Mesendoderm (in vitro differentiated cells): ENCODE measurements around the gene HNRNPF.

Experiments
- DNase-seq: peaks from one replicate; pipeline ENCODE4 v3.0.0; 2013
- H2AK5ac ChIP-seq: 2 replicates; pipeline ENCODE4 v1.6.1; 2013; ENCODE audit warnings: low read length, inconsistent platforms
- H2BK120ac ChIP-seq: 2 replicates; pipeline ENCODE4 v1.6.1; 2013; ENCODE audit warnings: low read depth, mild to moderate bottlenecking, low read length, moderate library complexity, mixed read lengths
- H2BK15ac ChIP-seq: replicated peaks from 2 replicates; pipeline ENCODE4 v1.6.1; 2013; ENCODE audit warnings: low read depth, mild to moderate bottlenecking, moderate library complexity
- H2BK5ac ChIP-seq: 2 replicates; pipeline ENCODE4 v1.6.1; 2013; ENCODE audit warnings: low read length, inconsistent platforms
- H3K18ac ChIP-seq: 2 replicates; pipeline ENCODE4 v1.6.1; 2013; ENCODE audit warnings: mild to moderate bottlenecking, low read length, mixed read lengths
- H3K23ac ChIP-seq: one replicate; pipeline ENCODE4 v1.6.1; 2013; ENCODE audit warnings: low read length
- H3K27ac ChIP-seq: 2 replicates; pipeline ENCODE4 v1.5.1; 2013; ENCODE audit warnings: low read depth, mild to moderate bottlenecking, inconsistent platforms, low read length, moderate library complexity
- H3K27me3 ChIP-seq: 2 replicates; pipeline ENCODE4 v1.6.1; 2013; ENCODE audit warnings: low read length, control low read depth, mild to moderate bottlenecking, inconsistent platforms; ENCODE audit not compliant: insufficient read depth, poor library complexity
- H3K36me3 ChIP-seq: 2 replicates; pipeline ENCODE4 v1.6.1; 2013; ENCODE audit warnings: low read length, inconsistent platforms; ENCODE audit not compliant: control insufficient read depth, insufficient read depth
- H3K4ac ChIP-seq: one replicate; pipeline ENCODE4 v1.6.1; 2013; ENCODE audit warnings: low read depth, mild to moderate bottlenecking, low read length, moderate library complexity
- H3K4me1 ChIP-seq: 2 replicates; pipeline ENCODE4 v1.6.1; 2013; ENCODE audit warnings: low read depth, low read length, inconsistent platforms; ENCODE audit not compliant: control insufficient read depth
- H3K4me2 ChIP-seq: 2 replicates; pipeline ENCODE4 v1.6.1; 2013; ENCODE audit warnings: low read length
- H3K4me3 ChIP-seq: 2 replicates; pipeline ENCODE4 v1.5.1; 2013; ENCODE audit warnings: mild to moderate bottlenecking, low read length
- H3K56ac ChIP-seq: one replicate; pipeline ENCODE4 v1.6.1; 2013; ENCODE audit warnings: low read length
- H3K79me1 ChIP-seq: 2 replicates; pipeline ENCODE4 v1.6.1; 2013; ENCODE audit warnings: low read length, inconsistent platforms
- H3K79me2 ChIP-seq: 2 replicates; pipeline ENCODE4 v1.6.1; 2013; ENCODE audit warnings: mild to moderate bottlenecking, low read length; ENCODE audit not compliant: control insufficient read depth, insufficient read depth
- H3K9ac ChIP-seq: 2 replicates; pipeline ENCODE4 v1.6.1; 2013; ENCODE audit warnings: low read length, inconsistent platforms
- H4K5ac ChIP-seq: one replicate; pipeline ENCODE4 v1.6.1; 2013; ENCODE audit warnings: low read length
- H4K8ac ChIP-seq: one replicate; pipeline ENCODE4 v1.6.1; 2013; ENCODE audit warnings: low read depth, mild to moderate bottlenecking, control low read depth, low read length, moderate library complexity
- WGBS: extraction: QIAGEN DNeasy Blood & Tissue Kit; methylation state at CpG from one replicate; pipeline ENCODE4 v1.1.7; 2013; ENCODE audit warnings: low lambda C conversion rate, missing lambda C conversion rate; ENCODE audit not compliant: insufficient coverage; ENCODE audit errors: extremely low coverage; 5-methylcytosine and 5-hydroxymethylcytosine counted together

The HNRNPF gene

DNA sequence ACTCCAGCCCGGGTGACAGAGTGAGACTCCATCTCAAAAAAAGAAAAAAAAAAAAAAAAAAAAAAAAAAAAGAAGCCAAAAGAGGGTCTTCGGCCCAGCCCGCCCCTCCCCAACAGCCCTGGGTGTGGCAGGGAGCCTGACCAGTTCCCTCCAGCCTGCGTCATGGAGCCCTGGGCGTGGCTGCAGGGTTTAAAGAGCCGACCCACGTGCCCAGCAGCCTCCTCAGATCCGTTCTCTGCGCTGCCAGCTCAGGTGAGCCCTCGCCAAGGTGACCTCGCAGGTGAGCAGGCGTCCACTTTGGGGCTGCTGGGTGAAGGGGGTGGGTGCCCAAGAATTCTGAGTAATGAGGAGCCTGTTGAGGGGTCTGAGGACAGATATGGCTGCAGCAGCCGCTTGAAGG lies 37.6 kb downstream of the HNRNPF start, which contains the start of gene FXYD4:
Gene FXYD4, plus strand, starts transcription at position 219 of the 400 bp plus-strand sequence. CDS start 2,111 bp downstream, outside the sequence.
- WGBS = no CpG with 5 or more reads among the region's 13 CpGs

DNA sequence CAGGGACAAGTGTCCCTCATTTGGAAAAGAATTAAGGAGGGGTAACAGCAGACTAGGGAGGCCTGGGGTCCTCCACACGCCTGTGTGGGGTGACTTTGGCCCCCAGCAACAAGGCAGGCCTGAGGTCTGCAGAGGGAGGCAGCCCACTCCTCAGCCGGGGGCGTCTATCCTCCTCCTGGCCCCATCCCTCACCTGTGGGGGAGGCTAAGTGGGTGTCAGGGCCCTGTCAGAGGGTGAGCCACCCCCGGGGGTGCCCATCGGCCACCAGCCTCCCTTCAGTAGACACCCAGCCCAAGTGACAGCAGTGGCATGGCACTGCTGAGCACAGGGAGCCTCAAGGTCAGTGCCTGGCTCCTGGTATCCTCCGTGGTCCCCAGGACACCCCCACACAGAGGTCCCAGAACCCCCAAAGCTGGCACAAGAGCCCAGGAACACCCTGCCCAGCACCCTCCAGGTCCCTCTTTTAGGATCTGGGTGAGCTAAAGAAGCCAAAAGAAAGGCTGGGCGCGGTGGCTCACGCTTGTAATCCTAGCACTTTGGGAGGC lies 38.2 kb downstream of the HNRNPF start:
- no peak overlapping the region for H3K23ac ChIP-seq
- H2BK120ac ChIP-seq = no peak overlapping the region
- no peak overlapping the region for H2AK5ac ChIP-seq
- no peak overlapping the region for H2BK15ac ChIP-seq
- H3K9ac ChIP-seq = no peak overlapping the region
- no peaks in the 10 kb centered on the region for H3K36me3 ChIP-seq
- no peaks in the 10 kb centered on the region for H3K79me1 ChIP-seq
- no peak overlapping the region for H3K4ac ChIP-seq
- no peak overlapping the region for H3K56ac ChIP-seq
- H3K18ac ChIP-seq = no peak overlapping the region
- no peaks in the 10 kb centered on the region for H3K4me1 ChIP-seq
- no peaks in the 10 kb centered on the region for H3K27me3 ChIP-seq
- H3K27ac ChIP-seq = no peak overlapping the region
- no peak overlapping the region for H2BK5ac ChIP-seq
- no peak overlapping the region for H3K4me2 ChIP-seq
- DNase-seq = no peak
- no CpG with 5 or more reads among the region's 9 CpGs for WGBS
- no peaks in the 10 kb centered on the region for H3K79me2 ChIP-seq
- H4K5ac ChIP-seq = no peak overlapping the region
- H4K8ac ChIP-seq = no peak overlapping the region
- no peak overlapping the region for H3K4me3 ChIP-seq

More for the DNA sequence above, 37.6 kb downstream of the HNRNPF start, which contains the start of gene FXYD4:
- Histone ChIP-seq H3K4me3 (no peak within 1 kb of the TSS), H2BK15ac (no peak within 1 kb of the TSS), H4K5ac (no peak within 1 kb of the TSS), H3K27me3 (no peaks in the 10 kb centered on the region), H3K18ac (no peak within 1 kb of the TSS), H3K4me2 (no peak within 1 kb of the TSS), H3K23ac (no peak within 1 kb of the TSS), H3K79me1 (no peaks in the 10 kb centered on the region), H3K36me3 (no peaks in the 10 kb centered on the region), H3K27ac (no peak within 1 kb of the TSS), H3K56ac (no peak within 1 kb of the TSS), H4K8ac (no peak within 1 kb of the TSS), H3K4me1 (no peaks in the 10 kb centered on the region), H2BK5ac (no peak within 1 kb of the TSS), H3K79me2 (no peaks in the 10 kb centered on the region), H2BK120ac (no peak within 1 kb of the TSS), H3K4ac (no peak within 1 kb of the TSS), H2AK5ac (no peak within 1 kb of the TSS), H3K9ac (no peak within 1 kb of the TSS)
- no peak for DNase-seq

DNA sequence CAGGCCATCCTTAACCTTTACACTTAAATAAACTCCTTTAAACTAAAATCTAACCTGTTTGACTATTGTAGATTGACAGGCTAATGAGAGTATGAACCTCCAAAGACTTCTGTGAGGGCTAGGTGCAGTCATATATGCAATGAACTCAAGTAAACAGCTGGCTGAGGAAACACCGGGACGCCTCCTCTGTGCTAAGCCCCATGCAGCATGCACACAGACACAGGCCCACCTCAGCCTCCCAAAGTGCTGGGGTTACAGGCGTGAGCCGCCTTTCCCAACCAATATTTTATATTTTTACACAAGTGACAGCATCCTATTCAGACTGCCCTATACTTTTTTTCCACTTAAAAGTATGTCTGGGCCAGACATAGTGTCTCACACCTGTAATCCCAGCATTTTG lies 39.1 kb downstream of the HNRNPF start:
- no CpG with 5 or more reads among the region's 4 CpGs for WGBS

DNA sequence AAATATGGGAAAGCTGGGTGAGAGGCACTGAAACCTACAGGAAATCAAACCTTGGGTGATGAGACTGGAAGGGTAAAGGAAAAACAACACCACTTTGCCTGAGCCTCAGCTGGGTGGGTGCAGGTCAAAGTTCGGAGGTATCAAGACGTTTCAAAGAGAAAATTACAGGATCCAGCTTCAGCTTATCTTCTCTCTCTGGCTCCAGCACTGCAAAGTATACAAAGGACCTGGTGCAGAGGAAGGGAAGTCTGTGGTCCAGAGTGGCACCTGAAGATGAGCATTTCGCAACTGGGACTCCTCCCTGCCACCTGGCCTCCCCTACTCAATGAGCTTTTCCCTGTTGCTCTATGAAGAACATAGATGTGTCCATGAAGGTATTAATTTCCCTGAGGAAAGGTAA lies 44.0 kb downstream of the HNRNPF start:
- Histone ChIP-seq H3K4me1 (peaks cover 5% of the 10 kb centered on the region), H3K36me3 (no peaks in the 10 kb centered on the region), H3K4ac (no peak overlapping the region), H3K27me3 (no peaks in the 10 kb centered on the region), H2BK15ac (no peak overlapping the region), H2BK120ac (no peak overlapping the region), H3K18ac (no peak overlapping the region), H3K23ac (no peak overlapping the region), H3K79me2 (no peaks in the 10 kb centered on the region), H2AK5ac (no peak overlapping the region), H3K27ac (no peak overlapping the region), H3K4me3 (no peak overlapping the region), H3K79me1 (peaks cover 1% of the 10 kb centered on the region), H4K8ac (no peak overlapping the region), H3K9ac (no peak overlapping the region), H2BK5ac (no peak overlapping the region), H4K5ac (no peak overlapping the region), H3K56ac (no peak overlapping the region), H3K4me2 (no peak overlapping the region)
- no peak for DNase-seq
- WGBS = no CpG with 5 or more reads among the region's 3 CpGs

More for the DNA sequence above, 39.1 kb downstream of the HNRNPF start:
- no peak overlapping the region for H3K4me3 ChIP-seq
- no peak overlapping the region for H2BK5ac ChIP-seq
- no peak overlapping the region for H4K5ac ChIP-seq
- no peak overlapping the region for H2BK15ac ChIP-seq
- H2AK5ac ChIP-seq = no peak overlapping the region
- no peaks in the 10 kb centered on the region for H3K27me3 ChIP-seq
- no peak overlapping the region for H3K4me2 ChIP-seq
- no peaks in the 10 kb centered on the region for H3K79me1 ChIP-seq
- H3K23ac ChIP-seq = no peak overlapping the region
- no peak for DNase-seq
- no peaks in the 10 kb centered on the region for H3K4me1 ChIP-seq
- no peaks in the 10 kb centered on the region for H3K36me3 ChIP-seq
- H2BK120ac ChIP-seq = no peak overlapping the region
- H3K56ac ChIP-seq = no peak overlapping the region
- H3K79me2 ChIP-seq = no peaks in the 10 kb centered on the region
- no peak overlapping the region for H3K27ac ChIP-seq
- no peak overlapping the region for H3K9ac ChIP-seq
- no peak overlapping the region for H3K4ac ChIP-seq
- no peak overlapping the region for H4K8ac ChIP-seq
- no peak overlapping the region for H3K18ac ChIP-seq

DNA sequence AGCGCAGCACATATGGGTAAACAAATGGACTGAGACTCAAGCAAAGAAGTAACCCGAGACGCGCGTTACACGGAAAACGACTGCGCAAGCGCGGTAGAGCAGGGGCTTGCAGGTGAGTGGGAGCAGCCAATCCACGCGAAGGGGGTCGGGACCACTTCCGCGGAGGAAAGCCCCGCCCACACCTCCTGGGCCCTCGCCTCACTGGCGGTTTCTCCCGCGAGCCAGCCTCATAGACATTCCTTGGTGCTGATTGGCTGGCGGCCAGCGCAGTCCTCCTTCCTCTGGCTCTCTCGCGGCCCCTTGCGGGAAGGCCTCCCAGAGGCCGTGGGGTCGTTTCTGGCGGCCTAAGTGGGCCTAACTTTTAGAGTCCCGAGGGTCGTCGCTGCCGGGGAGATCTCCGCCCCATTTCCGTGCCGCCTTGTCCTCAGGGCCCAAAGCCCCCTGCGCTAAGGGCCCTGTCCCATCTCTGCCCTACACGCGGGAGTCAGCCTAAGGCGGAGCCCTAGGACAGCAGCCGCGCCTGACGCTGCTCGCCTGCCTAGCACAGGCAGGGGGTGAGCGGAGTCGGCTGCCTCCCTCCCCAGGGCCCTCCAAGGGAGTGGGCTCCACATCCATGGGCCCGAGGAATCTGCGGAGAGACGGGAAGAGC lies 46.7 kb downstream of the HNRNPF start:
- H4K5ac ChIP-seq = peak overlapping the region; percentile 71
- H3K27ac ChIP-seq = no peak overlapping the region
- peak overlapping the region; percentile 84 for H3K4me2 ChIP-seq
- peak overlapping the region; percentile 17 for H4K8ac ChIP-seq
- H3K9ac ChIP-seq = peak overlapping the region; percentile 87
- peak overlapping the region; percentile 94 for H3K56ac ChIP-seq
- H3K36me3 ChIP-seq = no peaks in the 10 kb centered on the region
- H3K79me2 ChIP-seq = no peaks in the 10 kb centered on the region
- no peak overlapping the region for H2BK15ac ChIP-seq
- DNase-seq = peak; percentile 97
- peaks cover 5% of the 10 kb centered on the region for H3K4me1 ChIP-seq
- H3K4ac ChIP-seq = peak overlapping the region; percentile 28
- no peak overlapping the region for H2BK5ac ChIP-seq
- H2BK120ac ChIP-seq = no peak overlapping the region
- H2AK5ac ChIP-seq = no peak overlapping the region
- H3K27me3 ChIP-seq = no peaks in the 10 kb centered on the region
- H3K4me3 ChIP-seq = peak overlapping the region; percentile 72
- peak overlapping the region; percentile 70 for H3K18ac ChIP-seq
- H3K79me1 ChIP-seq = peaks cover 1% of the 10 kb centered on the region
- no peak overlapping the region for H3K23ac ChIP-seq
- no CpG with 5 or more reads among the region's 48 CpGs for WGBS
